GM12873 (cell line): ENCODE data around the gene SLC36A3.

ENCODE experiments used
- TF ChIP-seq, protein P1 (sequence below): IDR thresholded peaks from 2 replicates; pipeline ENCODE4 v1.5.1; 2012; ENCODE audit warnings: low read depth, mild to moderate bottlenecking, moderate library complexity, low read length, control low read depth; ENCODE audit not compliant: insufficient read depth; ENCODE audit errors: missing control alignments

SLC36A3 gene

DNA sequence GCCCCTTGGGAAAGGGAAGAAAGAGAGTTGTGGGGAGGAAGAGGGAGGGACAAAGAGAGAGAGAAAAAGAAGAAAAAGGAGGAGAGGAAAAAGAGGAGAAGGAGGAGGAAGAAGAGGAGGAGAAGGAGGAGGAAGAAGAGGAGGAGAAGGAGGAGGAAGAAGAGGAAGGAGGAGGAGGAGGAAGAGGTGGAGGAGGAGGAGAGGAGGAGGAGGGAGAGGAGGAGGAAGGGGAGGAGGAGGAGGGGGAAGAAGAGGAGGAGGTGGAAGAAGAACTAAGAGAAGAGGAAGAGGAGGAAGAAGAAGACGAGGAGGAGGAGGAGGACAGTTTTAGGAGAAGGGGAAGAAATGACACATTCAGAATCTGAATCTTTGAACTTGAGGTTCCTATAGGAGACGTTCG is 36.4 kb upstream of the SLC36A3 start:
- TF ChIP-seq, protein P1, sequence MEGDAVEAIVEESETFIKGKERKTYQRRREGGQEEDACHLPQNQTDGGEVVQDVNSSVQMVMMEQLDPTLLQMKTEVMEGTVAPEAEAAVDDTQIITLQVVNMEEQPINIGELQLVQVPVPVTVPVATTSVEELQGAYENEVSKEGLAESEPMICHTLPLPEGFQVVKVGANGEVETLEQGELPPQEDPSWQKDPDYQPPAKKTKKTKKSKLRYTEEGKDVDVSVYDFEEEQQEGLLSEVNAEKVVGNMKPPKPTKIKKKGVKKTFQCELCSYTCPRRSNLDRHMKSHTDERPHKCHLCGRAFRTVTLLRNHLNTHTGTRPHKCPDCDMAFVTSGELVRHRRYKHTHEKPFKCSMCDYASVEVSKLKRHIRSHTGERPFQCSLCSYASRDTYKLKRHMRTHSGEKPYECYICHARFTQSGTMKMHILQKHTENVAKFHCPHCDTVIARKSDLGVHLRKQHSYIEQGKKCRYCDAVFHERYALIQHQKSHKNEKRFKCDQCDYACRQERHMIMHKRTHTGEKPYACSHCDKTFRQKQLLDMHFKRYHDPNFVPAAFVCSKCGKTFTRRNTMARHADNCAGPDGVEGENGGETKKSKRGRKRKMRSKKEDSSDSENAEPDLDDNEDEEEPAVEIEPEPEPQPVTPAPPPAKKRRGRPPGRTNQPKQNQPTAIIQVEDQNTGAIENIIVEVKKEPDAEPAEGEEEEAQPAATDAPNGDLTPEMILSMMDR = no peak

DNA sequence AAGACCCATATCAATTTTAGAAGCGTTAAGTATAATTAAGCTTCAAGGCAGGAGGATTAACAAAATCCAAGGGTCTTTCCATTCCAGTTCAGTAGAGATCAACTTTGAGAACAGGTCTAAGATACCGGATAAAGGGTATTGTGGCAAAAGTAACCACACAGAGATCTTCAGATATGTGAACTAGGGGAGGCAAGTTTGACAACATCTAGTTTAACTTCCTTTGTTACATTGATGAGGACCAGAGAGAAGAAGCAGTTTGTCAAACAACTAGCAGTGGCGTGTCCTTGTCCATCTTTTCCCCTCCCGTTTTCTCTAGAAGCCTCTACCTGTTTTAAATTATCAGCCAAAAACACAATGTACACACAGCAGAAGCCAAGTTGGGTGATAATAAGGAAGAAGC is 35.2 kb upstream of the SLC36A3 start:
- TF ChIP-seq, protein P1 = no peak

DNA sequence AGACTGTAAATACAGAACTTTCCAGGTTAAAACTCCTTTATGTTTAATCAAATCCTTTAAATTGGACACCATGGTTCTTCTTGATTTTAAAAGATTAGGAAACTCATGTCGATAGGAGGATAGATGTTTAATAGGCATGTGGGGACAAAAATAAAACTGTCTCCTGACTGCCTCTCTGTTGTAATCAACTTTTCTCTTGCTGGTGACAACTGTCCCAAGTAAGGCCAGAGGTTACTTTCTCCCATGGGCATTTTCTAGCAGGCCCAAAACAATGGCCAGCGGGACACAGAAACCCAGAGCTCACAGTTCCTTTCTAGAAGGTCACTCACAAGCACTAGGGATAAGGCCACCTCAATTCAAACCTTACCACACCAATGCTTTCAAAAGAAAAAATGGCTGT is 29.3 kb upstream of the SLC36A3 start:
- TF ChIP-seq, protein P1 = no peak

DNA sequence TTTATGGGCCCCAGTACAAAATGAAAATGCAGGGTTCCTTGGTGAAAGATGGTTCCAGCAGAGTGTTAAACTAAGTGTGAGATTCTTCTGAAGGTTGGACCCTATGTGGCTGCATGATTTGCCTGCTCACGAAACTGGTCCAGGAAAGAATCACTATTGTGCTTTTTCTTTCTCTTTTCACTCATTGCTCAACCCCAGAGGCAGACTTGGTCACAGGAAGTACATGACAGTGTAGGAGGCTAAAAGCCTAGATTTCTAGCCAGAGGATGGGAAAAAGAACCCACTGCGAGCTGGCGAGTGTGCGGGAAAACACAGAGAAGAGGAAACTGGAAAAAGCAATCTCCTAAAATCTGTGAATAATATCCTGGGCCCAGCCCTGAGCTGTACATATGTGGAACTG is 25.2 kb upstream of the SLC36A3 start:
- TF ChIP-seq, protein P1 = no peak

DNA sequence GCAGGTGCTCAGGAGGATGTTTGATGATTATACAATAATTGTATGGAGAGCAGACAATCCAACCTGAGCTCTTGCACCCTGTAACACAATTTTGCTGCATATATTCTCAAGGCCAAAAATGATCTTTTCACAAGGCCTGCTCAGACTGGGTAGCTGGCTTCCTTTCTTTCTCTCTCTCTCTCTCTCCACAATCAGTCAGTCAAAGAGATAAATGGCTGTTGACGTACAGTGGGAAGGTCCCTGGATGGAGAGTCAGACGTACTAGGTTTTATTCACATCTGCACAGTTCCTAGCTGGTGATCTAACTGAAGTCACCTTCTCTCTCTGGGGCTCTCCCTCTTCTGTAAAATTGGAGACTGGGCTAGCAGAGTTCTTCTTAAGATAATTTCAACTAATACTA is 24.0 kb upstream of the SLC36A3 start:
- TF ChIP-seq, protein P1 = no peak

- TF ChIP-seq, protein P1 = no peak
Observed at GRCh38 chr5:151326266-151326665, 22.7 kb upstream of the SLC36A3 start.

DNA sequence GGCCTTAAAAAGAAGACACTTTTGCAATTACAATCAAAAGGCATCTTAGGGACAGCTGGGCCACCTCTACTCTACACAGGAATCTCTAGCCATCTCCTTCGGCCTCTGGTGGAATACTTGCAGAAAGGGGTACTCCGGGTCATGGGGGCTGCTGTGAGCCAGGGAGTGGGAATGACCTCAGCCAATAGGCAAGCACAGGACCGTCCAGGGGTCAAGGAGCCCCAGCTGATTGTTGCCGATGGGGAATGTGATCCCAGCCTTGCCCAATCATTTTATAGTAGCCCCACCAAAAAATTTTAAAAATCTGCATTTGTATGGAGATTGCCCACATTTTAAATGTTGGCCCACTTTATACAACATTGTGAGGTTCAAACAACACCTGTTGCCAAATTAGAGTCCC is 16.9 kb upstream of the SLC36A3 start:
- TF ChIP-seq, protein P1 = no peak
